ENCODE measurements around the gene SAPCD2. TPM values are rescaled to one million over a fixed set of nuclear protein-coding genes. Genes with fewer than 3 reads are reported as not detected.
A peak's percentile ranks its signal among the peaks of the same experiment; 100 is the strongest.
"Not testable (repeated sequence)": the region's sequence is repeated elsewhere in the genome, so short reads cannot be mapped to it uniquely, and the experiment has no call there.

SAPCD2 gene
- total RNA-seq, 3 donors from 2014 or later = 2.7 to 11.2 (median 6.0) TPM

DNA sequence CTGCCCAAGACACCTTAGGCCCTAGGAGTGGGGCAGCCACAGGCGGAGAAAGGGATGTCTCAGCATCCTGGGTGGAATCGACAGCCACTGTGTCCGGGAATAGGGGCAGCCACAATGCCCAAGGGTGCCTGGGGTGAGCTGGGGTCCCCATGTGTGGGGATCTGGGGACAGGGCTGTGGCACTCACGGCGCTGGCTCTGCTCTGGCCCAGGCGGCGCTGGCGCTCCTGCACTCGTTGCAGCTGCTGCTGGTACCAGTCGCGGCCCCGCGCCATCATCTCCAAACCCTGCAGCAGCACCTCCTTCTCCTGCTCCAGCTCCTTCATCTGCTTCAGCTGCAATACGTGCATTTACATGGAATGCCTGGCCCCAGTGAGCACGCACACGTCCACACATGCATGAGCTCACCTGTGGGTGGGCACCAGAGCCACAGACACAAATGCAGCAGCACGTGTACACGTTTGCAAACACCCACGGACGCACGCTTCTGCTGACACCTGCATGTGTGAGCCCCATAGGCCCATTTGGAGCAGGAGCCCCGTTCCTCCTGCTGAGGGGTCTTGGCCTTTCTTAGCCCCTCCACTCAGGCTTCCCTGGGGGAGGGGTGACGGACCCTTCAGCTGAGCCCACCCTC lies 4.9 kb downstream of the SAPCD2 start:
- Histone ChIP-seq H3K36me3 (ENCODE audit: low read depth) (no peaks in the 10 kb centered on the region), H3K4me3 (no peak overlapping the region), H3K4me1 (ENCODE audit: low read depth) (peaks cover 19% of the 10 kb centered on the region), H3K9me3 (no peaks in the 10 kb centered on the region)
- TF ChIP-seq, protein P1, sequence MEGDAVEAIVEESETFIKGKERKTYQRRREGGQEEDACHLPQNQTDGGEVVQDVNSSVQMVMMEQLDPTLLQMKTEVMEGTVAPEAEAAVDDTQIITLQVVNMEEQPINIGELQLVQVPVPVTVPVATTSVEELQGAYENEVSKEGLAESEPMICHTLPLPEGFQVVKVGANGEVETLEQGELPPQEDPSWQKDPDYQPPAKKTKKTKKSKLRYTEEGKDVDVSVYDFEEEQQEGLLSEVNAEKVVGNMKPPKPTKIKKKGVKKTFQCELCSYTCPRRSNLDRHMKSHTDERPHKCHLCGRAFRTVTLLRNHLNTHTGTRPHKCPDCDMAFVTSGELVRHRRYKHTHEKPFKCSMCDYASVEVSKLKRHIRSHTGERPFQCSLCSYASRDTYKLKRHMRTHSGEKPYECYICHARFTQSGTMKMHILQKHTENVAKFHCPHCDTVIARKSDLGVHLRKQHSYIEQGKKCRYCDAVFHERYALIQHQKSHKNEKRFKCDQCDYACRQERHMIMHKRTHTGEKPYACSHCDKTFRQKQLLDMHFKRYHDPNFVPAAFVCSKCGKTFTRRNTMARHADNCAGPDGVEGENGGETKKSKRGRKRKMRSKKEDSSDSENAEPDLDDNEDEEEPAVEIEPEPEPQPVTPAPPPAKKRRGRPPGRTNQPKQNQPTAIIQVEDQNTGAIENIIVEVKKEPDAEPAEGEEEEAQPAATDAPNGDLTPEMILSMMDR (IDR thresholded peaks at IDR 0.05) = no peak
- ATAC-seq (no peak), DNase-seq (no peak)
- intact Hi-C loops (cut with DNase I, micrococcal nuclease) = no loop called here

GRCh38 chr9:137064880-137065164 lies 5.5 kb downstream of the SAPCD2 start:
- Histone ChIP-seq H3K4me1 (ENCODE audit: low read depth) (peaks cover 19% of the 10 kb centered on the region), H3K9me3 (no peaks in the 10 kb centered on the region), H3K36me3 (ENCODE audit: low read depth) (no peaks in the 10 kb centered on the region), H3K4me3 (no peak overlapping the region)
- intact Hi-C loops (cut with DNase I, micrococcal nuclease) = no loop called here
- DNase-seq = no peak
- TF ChIP-seq, protein P1 (IDR thresholded peaks at IDR 0.05) = no peak
- ATAC-seq = no peak

- intact Hi-C loops (cut with DNase I, micrococcal nuclease) = no loop called here
- H3K36me3 ChIP-seq (ENCODE audit: low read depth) = no peaks in the 10 kb centered on the region
- peak; percentile 81 for ATAC-seq
- peaks cover 13% of the 10 kb centered on the region for H3K4me1 ChIP-seq (ENCODE audit: low read depth)
- no peak overlapping the region for H3K4me3 ChIP-seq
- DNase-seq = peak; percentile 74 to 87 (median 82)
- no peaks in the 10 kb centered on the region for H3K9me3 ChIP-seq
- TF ChIP-seq, protein P1 (IDR thresholded peaks at IDR 0.05) = peak; percentile 96
Measured at GRCh38 chr9:137064027-137064879, 6.1 kb downstream of the SAPCD2 start.

DNA sequence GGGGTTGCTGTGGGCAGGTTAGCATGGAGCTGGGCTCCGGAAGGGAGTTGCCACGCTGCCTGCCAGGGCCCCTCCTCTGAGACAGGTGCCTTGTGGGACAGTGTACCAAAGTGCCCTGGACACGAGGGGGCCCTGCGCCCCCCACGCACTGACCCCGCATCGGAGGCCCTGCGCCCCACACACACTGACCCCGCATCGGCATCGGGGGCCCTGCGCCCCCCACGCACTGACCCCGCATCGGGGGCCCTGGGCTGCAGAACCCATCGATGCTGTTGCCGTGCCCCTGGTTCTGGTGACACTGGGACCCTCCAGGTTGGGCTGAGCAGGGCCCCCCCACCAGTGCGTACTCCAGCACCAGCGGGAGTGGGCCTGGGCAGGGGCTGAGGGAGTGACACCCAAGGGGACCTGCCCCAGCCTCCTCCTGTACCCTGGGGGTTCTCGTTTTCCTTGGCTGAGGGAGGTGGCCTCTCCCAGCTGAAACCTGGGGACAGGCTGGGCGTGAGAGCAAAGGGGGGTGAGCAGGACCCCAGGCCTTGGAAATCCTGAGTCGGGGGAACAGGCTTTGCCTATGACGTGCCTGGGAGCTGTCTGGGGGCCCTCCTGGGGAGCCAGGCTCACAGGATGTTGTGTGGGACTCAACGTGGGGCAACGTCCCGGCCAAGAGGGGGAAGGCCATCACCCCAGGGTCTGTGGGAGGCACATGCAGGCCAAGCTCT lies 6.9 kb downstream of the SAPCD2 start:
- intact Hi-C loops (cut with DNase I, micrococcal nuclease) = no loop called here
- no peaks in the 10 kb centered on the region for H3K9me3 ChIP-seq

DNA sequence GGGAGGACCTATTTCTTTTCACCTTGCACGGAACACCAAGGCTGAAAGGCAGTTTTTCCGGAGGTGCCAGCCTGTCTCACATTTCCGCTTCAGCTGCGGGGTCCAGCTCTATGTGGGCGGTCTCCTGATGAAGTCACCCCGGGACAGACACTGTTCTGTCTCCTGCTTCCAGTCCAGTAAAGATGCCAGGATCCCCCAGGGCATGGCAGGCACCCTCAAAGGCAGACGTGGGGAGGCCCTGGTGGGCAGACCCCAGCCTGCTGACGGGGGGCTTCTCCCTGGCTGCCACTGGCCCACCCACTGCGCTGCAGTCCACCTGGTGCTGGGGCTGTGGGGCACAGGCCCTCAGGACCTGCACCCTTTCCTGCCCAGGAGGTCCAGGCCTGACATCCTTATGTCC lies 7.6 kb downstream of the SAPCD2 start:
- H3K4me3 ChIP-seq; DNase-seq; H3K36me3 ChIP-seq (ENCODE audit: low read depth); ATAC-seq; H3K4me1 ChIP-seq (ENCODE audit: low read depth); intact Hi-C loops (cut with DNase I, micrococcal nuclease); H3K9me3 ChIP-seq: not testable (repeated sequence)

More for the DNA sequence above, 6.9 kb downstream of the SAPCD2 start:
- DNase-seq (no peak), ATAC-seq (no peak)
- no peak overlapping the region for H3K4me3 ChIP-seq
- no peaks in the 10 kb centered on the region for H3K36me3 ChIP-seq (ENCODE audit: low read depth)
- TF ChIP-seq, protein P1 (IDR thresholded peaks at IDR 0.05) = no peak
- peaks cover 6% of the 10 kb centered on the region for H3K4me1 ChIP-seq (ENCODE audit: low read depth)

DNA sequence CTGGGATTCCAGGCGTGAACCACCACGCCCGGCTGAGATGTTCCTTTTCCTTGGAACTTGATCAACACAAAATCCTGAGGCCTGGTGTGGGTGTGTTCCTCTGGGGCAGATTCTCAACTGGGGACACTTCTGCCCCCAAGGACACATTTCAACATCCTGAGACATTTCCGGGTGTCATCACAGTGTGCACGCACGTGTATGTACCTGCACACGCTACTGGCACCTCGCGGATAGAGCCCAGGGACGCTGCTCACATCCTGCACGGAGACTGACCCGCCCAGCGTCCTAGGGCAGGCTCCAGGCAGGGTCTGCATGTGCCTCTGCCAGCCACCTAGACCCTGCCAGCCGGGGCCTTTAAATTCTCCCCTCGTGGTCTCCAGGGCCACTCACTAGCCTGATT lies 8.0 kb downstream of the SAPCD2 start:
- H3K36me3 ChIP-seq (ENCODE audit: low read depth) = no peaks in the 10 kb centered on the region
- no peak overlapping the region for H3K4me3 ChIP-seq
- no peaks in the 10 kb centered on the region for H3K9me3 ChIP-seq
- intact Hi-C loops (cut with DNase I, micrococcal nuclease) = no loop called here
- ATAC-seq = no peak
- DNase-seq = no peak
- peaks cover 9% of the 10 kb centered on the region for H3K4me1 ChIP-seq (ENCODE audit: low read depth)
- TF ChIP-seq, protein P1 (IDR thresholded peaks at IDR 0.05) = no peak
